ENCODE results near the gene PWWP2A.

DNA sequence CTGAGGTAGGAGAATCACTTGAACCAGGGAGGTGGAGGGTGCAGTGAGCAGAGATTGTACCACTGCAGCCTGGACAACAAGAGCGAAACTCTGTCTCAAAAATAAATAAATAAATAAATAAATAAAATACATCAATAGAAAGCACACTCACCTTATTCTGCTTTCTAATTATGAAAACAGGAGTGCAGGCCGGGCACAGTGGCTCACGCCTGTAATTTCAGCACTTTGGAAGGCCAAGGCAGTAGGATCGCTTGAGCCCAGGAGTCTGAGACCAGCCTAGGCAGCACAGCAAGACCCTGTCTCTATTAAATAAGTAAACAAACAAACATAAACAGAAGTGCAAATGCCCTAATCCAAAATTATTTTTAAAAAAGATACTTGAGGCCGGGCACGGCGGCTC is 2.3 kb downstream of the PWWP2A start:
- TF ChIP-seq POLR2A (IDR thresholded peaks at IDR 0.05; ENCODE audit: low read depth, low read length), result no peak
- TF ChIP-seq POLR2AphosphoS5 (IDR thresholded peaks at IDR 0.05; ENCODE audit: low read depth, low read length), result no peak
- no peak for TF ChIP-seq PAX5 (IDR thresholded peaks at IDR 0.05; ENCODE audit: insufficient read depth, low read length, severe bottlenecking)
